Gastroesophageal sphincter (tissue), 3 donors: ENCODE data around the gene IL23R.

Source experiments
- CTCF ChIP-seq, 4 experiments: fragments of 200-600 bp in 2 of 4; fragments of 450-650 bp in 2 of 4; sonication (generic) in 1 of 4; IDR thresholded peaks; one replicate each; pipeline ENCODE4 v1.5.1; 2017 to 2019; ENCODE audit warnings: antibody characterized with exemption in 4 of 4, mild to moderate bottlenecking in 2 of 4, moderate library complexity in 2 of 4
- EP300 ChIP-seq: sonication (generic); formaldehyde crosslinking; IDR thresholded peaks from one replicate; pipeline ENCODE4 v1.6.1; 2017; ENCODE audit warnings: antibody characterized with exemption, mild to moderate bottlenecking
- POLR2A ChIP-seq, 2 donors: fragments of 450-650 bp; IDR thresholded peaks; one replicate each; pipeline ENCODE4 v1.6.1; 2017; ENCODE audit warnings: antibody characterized with exemption in 2 of 2, mild to moderate bottlenecking in 2 of 2, moderate library complexity in 1 of 2
- POLR2AphosphoS5 ChIP-seq: sonication (generic); formaldehyde crosslinking; IDR thresholded peaks from one replicate; pipeline ENCODE4 v1.6.1; 2017; ENCODE audit warnings: antibody characterized with exemption

GRCh38 chr1:67208217-67208616 is 42.0 kb downstream of the IL23R start:
- TF ChIP-seq POLR2AphosphoS5 (no peak), CTCF (IDR thresholded peaks at IDR 0.05) (no peak), POLR2A (IDR thresholded peaks at IDR 0.05) (no peak), EP300 (no peak)
